Activated CD4-positive, CD25-positive, alpha-beta regulatory T cell treated with anti-CD3 and anti-CD28 coated beads, Interleukin-2, amount 50 U/mL, for 16 hours (primary cell): ENCODE data around the gene NOS2.
"Not testable (repeated sequence)": the region's sequence is repeated elsewhere in the genome, so short reads cannot be mapped to it uniquely, and the experiment has no call there.

Source experiments
- DNase-seq: peaks from one replicate; pipeline ENCODE4 v3.0.0-alpha.2; 2020; ENCODE audit warnings: low read depth, low spot score

NOS2 gene

GRCh38 chr17:27755706-27756466, 44.4 kb downstream of the NOS2 start:
- DNase-seq, result no peak

- no peak for DNase-seq
Observed at GRCh38 chr17:27754549-27754948, 45.8 kb downstream of the NOS2 start.

- DNase-seq, result not testable (repeated sequence)
Observed at GRCh38 chr17:27753726-27754125, 46.6 kb downstream of the NOS2 start.

DNA sequence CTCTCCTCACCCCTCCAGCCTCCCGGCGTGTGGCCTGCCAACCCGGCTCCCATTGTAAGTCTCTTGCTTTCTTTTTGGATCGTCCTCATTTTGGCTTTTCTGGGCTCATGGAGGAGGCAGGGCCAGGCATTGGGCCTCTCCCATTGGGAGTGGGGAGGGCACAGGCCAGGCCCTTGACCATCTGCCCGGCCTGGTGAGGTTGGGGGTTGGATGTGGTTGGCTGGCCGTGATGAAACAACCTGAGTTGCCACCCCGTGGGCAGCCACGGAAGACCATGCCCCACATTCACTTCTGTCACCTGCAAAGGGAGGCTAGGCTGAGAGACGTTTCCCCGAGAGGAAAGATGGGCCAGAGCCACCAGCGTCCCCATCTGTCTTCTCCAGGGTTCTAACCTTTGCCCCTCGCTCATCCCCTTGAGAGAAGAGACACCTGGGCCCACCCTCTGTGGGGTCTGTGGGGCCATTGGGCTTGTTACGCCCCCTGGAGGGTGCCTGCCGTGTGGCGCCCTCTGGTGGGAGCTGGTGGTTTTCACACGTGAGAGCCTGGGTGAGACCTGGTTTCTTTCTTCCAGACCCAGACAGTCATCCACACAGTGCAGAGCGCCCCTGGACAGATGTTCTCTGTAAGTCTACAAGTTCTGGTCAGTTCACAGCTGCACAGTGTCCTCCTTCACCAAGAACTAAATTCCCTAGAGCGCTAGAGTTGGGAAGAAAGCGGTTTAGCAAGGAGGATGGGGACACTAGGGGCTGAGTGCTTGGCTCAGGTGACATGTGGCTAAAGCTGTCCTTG, 47.3 kb downstream of the NOS2 start:
- not testable (repeated sequence) for DNase-seq

GRCh38 chr17:27751622-27752490, 48.5 kb downstream of the NOS2 start:
- no peak for DNase-seq

DNA sequence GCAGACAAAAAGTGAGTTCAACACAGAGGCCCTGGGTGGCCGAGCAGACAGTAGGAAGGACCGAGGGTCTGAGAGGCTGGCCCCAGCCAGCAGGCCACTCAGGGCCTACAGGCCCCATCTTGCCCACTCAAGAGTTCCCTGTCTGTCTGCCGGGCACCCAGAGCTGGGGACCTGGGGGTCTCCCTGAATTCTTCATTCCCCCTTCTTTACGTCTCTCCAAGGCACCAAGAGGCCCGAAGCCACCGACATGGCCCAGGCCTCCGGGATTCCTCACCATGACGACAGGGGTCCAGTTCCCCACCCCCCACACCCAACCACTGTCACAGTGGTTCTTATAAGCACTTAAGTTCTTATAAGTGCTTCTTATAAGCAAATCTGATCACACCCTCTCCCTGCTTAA, 49.2 kb downstream of the NOS2 start:
- no peak for DNase-seq

- not testable (repeated sequence) for DNase-seq
Observed at GRCh38 chr17:27749562-27750150, 50.7 kb downstream of the NOS2 start.

- no peak for DNase-seq
Observed at GRCh38 chr17:27748360-27748825, 51.9 kb downstream of the NOS2 start.

DNA sequence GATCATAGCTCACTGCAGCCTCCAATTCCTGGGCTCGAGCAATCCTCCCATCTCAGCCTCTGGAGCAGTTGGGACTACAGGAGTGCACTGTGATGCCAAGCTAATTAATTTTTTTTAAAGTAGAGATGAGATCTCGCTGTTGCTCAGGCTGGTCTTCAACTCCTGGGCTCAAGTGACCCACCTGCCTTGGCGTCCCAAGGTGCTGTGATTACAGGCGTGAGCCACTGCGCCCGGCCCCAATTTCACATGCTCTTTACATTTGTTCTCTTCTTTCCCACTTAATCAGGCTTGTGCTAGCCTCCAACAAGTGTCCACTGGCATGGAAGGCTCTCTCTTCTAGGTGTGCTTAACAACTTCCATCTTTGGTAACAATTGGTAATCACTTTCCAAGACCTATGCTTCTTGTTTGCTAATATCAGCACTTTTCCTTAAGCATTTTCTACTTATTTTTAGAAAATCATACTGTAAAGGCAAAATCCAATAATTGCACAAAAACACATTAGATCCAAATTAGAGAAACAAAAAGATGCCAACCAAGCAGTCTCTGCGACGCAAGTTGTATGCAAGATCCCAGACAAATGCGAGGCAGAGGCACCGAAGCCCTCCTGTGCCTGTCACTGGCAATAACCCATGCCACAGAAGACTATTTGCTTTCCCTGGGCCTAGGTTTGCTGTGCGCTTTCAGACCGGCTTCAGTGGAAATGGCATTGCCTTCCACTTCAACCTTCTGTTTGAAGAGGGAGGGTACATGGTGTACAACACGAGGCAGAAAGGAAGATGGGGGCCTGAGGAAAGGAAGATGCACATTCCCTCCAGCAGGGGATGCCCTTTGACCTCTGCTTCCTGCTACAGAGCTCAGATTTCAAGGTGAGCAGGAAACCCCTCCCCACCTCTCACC, 52.6 kb downstream of the NOS2 start:
- no peak for DNase-seq

- no peak for DNase-seq
Observed at GRCh38 chr17:27746881-27747280, 53.4 kb downstream of the NOS2 start.

GRCh38 chr17:27746320-27746719, 54.0 kb downstream of the NOS2 start:
- not testable (repeated sequence) for DNase-seq

DNA sequence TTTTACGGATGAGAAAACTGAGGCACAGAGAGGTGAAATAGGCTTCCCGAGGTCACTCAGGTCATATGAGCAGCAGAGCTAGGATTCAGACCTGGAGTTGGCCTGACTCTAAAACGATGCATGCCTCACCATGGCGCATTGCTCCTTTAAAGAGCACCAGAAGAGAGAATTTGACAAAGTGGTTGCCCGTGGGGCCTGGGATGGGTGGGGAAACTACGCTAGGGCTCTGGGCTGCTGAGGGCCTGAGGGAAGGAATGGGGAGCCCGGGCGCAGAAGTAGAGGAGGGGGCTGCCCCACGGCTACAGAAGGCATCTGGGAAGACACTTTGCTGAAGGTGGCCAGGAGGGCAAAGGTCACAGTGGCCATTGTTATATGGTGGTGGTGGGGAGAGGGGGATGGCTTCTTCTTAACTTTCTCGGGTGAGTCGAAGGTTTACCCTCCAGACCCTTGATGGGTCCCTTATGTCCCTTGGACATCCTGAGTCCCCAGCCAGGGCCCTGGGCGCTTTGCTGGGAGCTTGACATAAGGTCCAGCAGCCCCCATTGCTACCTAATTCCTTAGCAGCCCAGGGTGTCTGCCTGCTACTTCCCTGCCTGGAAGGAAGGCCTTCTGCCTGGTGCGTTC, 55.0 kb downstream of the NOS2 start:
- DNase-seq, result not testable (repeated sequence)

DNA sequence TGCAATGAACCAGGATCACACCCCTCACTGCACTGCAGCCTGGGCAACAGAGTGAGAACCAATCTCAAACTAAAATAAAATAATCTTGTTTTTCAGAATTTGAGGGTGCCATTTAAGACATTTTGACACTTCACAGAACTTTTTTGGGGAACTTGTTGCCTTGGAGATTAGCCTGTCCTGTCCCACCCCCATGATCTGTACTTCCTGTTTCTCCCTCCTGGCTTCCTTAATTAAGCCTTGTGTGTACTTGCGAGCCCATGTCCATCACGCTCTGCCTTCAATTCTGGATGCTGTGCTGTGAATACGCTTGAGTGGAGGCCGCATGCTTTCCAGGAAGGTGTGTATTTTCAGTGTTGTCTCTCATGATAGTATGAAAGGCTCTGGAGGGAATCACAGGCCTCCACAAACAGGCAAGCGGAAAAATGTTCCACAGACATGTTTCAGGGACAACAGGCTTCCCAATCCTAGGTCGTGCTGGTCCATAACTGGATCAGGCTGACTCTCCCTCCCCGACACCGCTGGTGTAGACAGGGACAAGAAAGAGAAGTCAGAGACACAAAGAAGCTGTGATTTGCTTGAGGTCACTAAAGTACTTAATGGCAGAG, 56.9 kb downstream of the NOS2 start:
- DNase-seq, result no peak

DNA sequence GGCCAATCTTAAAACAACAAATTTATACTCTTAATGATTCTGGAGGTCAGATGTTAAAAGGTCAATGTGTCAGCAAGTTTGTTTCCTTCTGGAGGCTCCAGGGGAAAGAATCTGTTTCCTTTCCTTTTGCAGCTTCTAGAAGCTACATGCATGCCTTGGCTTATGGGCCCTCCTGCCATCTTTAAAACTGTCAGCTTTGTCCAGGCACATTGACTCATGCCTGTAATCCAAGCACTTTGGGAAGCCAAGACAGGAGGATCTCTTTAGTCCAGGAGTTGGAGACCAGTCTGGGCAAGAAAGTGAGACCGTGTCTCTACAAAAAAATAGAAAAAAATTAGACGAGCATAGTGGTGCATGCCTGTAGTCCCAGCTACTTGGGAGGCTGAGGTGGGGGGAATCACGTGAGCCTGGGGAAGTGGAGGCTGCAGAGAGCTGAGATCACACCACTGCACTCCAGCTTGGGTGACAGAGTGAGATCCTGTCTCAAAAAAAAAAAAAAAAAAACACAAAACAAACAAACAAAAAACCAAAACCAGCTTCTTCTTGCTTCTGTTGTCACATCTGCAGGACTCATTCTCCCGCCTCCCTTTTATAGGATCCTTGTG, 58.3 kb downstream of the NOS2 start:
- DNase-seq, result no peak

GRCh38 chr17:27741361-27741861, 58.9 kb downstream of the NOS2 start:
- no peak for DNase-seq

- not testable (repeated sequence) for DNase-seq
Observed at GRCh38 chr17:27740541-27740940, 59.8 kb downstream of the NOS2 start.

DNA sequence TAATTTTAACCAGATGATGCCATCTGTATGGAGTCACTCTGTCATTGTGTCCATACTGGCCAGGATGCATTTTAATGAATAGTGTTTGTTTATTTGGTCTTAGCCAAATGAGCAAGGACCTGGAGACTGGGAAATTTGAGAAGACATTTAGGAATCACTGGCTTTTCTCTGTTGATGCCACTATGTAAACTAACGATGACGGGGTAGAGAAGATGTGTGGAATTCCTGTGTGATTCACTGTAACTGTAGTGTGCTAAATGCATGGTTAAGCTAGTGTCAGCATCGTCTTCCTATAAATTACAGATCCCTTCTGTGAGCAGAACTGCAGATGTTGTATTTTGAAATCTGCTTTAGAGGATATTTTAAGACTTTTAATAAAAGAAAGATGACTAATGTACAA, 66.6 kb downstream of the NOS2 start:
- DNase-seq, result no peak

DNA sequence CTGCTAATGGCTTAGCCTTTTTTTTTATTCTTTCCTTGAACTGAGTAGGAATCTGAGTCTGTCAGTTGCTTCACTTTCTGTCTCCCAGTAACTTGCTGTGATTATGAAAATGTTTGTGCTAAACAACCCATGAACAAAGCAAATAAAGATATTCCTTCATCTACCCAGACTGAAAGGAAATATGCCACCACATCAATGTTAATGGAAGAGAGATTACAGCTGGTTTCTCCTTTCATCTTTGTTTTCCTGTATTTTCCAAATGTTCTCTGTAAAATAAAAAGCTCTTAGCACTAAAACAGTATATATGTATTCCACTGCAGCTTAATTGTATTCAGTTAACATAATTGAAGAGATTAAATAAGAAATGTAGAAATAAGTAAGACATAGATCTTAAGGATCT, 67.6 kb downstream of the NOS2 start:
- DNase-seq, result not testable (repeated sequence)

DNA sequence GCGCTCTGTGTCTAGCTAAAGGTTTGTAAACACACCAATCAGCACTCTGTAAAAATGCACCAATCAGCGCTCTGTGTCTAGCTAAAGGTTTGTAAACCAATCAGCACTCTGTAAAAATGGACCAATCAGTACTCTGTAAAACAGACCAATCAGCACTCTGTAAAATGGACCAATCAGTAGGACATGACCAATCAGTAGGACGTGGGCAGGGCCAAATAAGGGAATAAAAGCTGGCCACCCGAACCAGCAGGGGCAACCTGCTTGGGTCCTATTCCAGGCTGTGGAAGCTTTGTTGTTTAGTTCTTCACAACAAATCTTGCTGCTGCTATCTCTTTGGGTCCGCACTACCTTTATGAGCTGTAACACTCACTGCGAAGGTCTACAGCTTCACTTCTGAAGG, 74.3 kb downstream of the NOS2 start:
- DNase-seq, result not testable (repeated sequence)
